GM21619 (cell line): Measurements from ENCODE around the gene VPS33A.
"Not testable (repeated sequence)": the region's sequence is repeated elsewhere in the genome, so short reads cannot be mapped to it uniquely, and the experiment has no call there.

Experiments
- ATAC-seq: cut with Tn5 transposase; IDR thresholded peaks from one replicate; pipeline ENCODE4 v1.9.1; 2021; ENCODE audit not compliant: unreplicated experiment

The VPS33A gene

DNA sequence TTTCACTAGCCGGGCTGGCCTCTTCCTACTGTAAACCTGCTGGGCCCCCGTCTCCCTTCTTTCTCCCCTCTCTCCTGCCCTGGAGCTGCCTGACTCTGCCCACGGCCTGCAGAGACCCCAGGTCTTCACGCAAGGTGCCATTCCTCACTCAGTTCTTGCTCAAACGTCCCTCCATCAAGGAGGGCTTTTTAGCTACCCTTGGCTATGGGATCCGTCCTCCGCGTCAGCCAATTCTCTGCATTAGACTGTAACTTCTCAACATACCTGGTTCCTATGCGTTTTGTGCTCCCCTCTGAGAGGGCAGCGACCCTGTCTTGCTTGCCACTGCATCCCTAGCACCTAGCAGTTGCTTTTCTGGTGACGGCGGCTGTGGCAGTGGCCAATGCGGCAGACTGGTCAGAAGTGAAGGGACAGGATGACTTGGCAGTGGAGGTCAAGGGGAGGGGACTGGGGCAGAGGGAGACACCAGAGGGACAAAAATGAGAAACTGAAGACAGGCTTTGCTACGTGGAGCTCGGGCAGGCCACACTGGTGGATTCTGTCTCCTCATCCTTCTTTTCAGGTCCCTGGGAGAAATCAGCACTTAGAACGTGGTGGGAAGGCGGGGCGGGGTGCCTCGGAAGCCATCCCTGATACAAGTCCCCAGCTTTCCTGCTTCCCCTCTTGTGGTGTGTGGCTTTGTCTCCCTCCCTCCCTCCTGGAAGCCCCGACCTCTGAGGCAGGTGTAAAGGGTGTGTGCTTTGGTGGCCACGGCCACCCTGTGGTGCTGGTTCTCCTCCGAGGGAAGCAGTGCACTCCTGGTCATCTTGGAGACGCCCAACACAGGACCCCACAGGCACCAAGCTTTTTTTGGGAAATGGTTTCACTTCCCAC is 61.0 kb downstream of the VPS33A start:
- ATAC-seq: no peak

DNA sequence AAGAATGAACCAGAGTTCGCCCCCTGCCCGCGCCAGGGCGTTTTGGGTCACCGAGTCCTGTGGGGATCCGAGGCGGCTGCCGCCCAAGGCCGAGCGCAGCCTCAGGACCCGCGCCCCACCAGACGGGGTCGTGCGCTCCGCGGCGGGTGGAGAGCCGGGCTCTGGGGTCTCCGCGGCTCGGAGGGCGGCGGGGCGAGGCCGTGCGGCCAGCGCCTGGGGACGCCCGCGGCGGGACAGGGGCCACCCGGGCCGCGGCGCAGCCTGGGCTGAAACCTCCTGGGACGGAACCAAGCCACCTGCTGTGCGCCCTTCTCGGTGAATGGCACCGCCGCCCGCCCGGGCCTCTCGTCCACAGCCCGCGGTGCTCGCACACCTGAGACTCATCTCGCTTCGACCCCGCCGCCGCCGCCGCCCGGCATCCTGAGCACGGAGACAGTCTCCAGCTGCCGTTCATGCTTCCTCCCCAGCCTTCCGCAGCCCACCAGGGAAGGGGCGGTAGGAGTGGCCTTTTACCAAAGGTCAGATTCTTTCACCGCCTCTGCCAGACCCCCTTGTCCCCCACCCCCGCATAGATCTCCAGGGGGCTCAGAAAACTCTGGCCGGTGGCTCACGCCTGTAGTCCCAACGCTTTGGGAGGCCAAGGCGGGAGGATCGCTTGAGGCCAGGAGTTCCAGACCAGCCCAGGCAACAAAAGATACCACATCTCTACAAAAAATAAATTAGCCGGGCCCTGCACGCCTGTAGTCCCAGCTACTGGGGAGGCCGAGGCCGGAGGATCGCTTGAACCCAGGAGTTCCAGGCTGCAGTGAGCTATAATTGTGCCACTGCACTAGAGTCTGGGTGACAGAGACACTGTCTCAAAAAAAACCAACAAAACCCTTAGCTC is 61.9 kb downstream of the VPS33A start:
- ATAC-seq: no peak

DNA sequence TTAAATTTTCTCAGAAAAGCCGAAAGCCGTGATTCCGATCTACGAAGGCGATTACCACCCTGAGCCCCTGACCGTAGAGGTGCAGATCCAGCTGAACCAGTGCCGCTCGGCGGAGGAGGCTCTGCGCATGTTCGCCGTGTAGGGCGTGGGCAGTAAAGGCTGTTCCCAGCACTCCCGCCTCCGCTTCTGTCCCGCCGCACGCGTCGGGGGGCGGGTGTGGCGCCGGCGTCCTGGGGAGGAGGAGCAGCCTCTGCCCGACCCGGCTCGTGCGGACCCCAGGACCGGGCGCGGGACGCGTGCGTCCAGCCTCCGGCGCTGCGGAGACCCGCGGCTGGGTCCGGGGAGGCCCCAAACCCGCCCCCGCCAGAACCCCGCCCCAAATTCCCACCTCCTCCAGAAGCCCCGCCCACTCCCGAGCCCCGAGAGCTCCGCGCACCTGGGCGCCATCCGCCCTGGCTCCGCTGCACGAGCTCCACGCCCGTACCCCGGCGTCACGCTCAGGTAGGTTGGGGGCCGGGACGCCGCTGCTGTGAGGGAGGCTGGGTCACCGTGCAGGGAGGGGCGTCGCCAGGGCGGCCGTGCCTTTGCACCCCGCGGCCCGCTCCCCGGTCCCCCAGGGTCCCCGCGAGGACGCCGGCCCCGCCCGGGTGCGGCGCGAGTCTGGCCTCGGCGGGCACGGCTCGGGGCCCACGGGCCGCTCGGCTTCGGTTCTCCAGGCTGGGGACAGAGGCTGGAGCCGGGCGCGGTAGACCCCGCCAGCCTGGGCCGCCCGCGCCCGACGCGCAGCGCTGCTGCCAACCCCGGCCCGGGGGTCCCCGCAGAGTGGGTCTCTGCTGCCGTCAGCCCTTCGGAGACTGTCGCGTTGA is 62.8 kb downstream of the VPS33A start, which contains the start of gene B3GNT4:
B3GNT4 (plus strand) TSS at position 409 of the 866 bp plus-strand sequence. CDS start 910 bp downstream, outside the sequence.
- no peak for ATAC-seq

DNA sequence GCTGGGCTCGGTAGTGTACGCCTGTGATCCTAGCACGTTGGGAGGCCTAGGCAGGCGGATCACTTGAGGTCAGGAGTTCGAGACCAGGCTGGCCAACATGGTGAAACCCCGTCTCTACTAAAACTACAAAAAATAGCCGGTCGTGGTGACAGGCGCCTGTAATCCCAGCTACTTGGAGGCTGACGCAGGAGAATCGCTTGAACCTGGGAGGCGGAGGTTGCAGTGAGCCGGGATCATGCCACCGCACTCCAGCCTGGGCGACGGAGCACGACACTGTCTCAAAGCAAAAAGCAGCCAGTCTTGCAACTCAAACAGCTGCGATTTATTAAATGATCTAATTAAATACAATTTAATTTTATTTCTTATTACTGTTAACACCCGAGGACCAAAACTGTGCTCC is 63.5 kb downstream of the VPS33A start:
- not testable (repeated sequence) for ATAC-seq

DNA sequence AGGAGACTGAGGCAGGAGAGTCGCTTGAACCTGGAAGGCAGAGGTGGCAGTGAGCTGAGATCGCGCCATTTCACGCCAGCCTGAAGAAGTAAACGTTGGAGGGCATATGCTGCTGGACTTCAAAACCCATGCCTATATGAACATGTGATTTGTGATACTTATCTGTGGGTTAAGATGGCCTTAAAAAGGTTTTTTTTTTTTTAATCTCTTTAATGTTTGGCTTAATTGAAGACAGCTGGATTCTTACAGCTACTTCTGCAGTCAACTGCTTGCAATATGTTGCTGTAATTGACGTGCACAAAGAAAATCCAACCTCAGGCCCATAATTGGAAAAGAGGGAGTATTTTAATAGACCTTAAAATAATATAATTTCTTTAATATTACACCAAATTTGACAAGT is 64.3 kb downstream of the VPS33A start:
- ATAC-seq: no peak

DNA sequence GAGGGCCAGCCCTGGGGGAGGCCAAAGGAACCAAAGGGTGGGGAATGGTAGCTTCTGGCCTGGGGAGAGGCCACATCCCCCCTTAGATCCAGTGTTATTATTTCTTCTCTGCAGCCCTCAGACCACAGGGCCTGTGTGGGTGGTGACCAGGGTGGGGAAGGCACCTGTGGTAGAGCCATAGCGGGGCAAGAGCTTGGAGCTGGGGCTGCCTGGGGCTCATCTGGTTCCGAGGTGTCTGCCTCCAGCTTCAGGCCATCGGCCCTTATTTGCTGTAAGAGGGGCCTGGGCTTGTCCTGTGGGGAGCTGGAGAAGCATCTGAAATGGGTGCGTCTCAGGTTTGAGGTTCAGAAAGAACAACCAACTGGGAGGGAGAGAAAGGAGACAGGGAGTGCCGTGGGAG is 64.9 kb downstream of the VPS33A start:
- no peak for ATAC-seq

DNA sequence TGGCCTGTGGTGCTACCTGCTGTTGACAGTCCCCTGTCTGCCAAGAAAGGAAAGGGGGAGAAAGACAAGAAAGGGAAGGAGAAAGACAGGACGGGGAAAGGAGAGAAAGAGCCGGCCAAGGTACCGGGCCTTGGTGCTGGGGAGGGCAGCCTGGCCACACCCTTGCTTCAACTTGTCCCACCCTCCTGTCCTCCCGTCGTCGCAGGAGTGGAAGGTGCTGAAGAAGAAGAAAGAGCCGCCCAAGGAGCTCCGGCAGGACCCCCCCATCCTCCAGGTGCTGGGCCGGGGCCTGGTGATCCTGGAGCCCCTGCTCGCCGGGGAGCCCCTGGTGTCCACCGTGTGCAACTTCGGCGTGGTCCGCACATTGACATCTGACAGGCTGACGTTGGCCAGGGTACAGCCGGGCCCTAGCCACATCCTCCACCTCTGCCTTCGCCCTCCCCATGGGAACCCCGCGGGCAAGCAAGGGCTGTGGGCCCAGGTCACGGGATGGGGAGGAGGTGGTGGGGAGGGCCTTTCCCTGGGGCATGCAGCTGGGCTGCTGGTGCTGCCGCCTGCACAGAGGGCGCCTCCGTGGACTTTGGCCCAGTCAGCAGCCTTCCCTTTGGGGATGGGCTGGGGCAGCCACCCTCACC is 65.6 kb downstream of the VPS33A start:
- ATAC-seq: no peak

DNA sequence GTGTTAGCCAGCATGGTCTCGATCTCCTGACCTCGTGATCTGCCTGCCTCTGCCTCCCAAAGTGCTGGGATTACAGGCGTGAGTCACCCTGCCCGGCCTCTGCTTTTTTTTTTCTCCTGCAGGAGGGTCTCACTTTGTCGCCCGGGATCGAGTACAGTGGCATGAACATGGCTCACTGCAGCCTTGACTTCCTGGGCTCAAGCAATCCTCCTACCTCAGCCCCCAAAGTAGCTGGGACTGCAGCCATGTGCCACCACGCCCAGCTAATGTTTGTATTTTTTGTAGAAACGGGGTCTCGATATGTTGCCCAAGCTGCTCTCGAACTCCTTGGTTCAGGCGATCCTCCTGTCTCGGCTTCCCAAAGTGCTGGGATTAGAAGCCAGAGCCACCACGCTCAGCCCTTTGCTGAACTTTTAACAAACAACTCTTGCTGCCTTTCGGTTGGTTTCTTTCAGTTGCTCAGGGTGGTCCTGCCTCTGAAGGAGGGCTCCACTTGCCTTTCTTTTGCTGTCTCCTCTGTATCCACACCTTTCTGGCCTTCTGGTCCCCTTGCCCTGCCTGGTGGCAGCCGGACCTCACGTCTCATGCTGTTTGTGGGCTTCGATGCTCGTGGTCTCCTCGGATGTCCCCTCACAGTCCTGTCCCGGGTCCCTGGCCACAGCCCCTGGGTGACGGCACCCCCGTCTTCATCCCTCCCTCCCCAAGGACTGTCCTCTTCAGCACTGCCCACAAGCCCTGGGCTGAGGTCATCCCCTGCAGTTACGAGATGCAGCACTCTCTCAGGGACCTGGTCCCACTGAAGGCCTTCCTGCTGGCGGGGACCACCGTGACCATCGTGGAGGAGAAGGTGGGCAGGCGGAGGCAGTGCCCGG is 66.6 kb downstream of the VPS33A start:
- ATAC-seq: no peak

DNA sequence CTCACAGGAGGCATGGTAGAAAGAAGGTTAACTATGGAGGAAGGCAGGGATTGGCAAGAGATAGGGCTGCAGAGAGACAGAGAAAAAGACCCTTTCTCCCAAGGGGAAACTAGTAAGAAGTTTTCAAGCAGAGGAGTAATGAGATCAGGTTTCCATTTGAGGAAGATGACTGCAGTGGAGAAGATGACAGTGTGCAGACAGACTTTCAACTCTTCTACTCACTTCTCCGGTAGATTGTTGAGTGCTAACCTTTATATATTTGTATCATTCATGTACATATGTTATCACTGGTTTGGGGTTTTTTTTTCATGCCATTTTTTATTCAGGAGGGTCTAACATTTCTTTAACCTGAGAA is 68.7 kb downstream of the VPS33A start:
- ATAC-seq: no peak

DNA sequence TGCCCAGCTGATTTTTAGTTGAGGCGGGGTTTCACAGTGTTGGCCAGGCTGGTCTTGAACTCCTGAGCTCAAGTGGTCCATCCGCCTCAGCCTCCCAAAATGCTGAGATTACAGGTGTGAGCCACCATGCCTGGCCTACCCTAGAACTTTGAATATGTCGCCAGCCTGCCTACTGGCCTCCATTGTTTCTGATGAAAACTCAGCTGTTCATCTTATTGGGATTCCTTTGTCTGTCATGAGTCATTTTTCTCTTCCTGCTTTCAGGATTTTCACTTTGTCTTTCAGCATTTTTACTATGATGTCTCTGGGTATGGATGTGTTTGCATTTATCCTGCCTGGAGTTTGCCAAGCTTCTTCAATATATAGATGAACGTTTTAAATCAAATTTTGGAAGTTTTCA is 70.9 kb downstream of the VPS33A start:
- ATAC-seq: no peak

DNA sequence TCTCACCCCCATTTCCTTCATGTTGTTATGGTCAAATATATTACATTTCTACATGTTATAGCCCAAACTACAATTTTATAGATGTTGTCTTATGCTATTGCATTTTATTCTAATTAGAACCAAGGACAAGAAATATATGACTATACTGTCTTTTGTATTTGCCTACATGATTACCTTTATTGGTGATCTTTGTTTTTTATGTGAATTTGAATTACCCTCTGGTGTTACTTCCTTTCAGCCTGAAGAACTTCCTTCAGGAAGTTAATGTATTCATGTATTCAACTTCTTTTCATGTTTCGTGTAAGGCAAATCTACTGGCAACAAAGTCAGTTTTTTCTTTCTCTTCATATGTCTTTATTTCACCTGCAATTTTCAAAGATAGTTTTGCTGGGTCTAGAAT is 71.5 kb downstream of the VPS33A start:
- ATAC-seq: no peak

DNA sequence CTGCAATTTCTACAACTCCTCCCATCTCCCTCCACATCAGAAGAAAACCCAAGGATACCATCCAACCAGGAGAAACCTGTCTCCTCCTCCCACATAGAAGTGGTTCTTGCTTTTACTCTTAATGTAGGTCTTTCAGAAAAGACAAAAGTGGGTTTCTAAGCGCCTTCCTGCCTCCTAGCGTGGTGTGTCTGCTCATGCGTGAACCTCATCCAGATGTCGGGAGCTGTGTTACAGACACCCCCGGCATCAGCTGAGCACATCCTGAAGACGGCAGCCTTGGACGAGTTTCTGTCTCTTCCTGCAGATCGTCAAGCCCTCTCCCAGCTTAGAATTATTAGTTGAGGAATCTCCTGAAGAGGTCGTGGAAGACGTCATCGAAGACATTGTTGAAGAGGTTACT is 73.9 kb downstream of the VPS33A start:
- no peak for ATAC-seq

DNA sequence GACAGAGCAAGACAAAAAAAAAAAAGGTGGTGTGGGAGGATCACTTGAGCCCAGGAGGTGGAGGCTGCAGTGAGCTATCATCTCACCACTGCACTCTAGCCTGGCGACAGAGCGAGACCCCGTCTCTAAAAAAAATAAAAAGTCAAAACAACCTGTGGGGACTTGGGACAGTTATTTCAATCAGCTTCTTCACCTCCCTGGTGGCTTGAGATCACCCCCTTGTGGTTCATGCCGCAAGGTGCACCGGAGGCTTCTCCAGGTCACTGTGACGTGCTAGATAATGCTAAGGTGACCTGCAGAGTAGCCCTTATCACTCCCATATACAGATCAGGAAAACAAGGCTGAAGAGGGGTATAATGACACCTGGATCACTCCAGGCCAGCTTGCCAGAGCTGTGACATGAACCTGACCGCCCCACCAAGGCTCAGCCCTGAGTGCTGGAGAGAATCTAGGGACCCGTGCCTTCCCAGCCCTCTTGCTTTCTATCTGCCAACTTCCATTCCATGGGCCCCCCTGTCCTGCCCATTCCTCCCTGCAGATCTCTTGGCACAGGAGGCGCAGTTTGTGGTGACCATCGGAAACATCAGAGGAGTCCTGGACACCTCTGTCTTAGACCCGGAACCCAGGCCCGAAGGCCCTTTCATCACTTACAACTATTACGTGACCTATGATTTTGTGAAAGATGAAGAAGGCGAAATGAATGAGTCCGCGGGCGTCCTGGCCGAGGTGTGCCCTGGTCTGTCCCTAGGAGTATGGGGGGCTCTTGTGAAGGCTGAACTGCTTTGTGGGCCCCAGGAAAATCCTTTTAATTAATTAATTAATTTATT is 75.2 kb downstream of the VPS33A start:
- no peak for ATAC-seq

DNA sequence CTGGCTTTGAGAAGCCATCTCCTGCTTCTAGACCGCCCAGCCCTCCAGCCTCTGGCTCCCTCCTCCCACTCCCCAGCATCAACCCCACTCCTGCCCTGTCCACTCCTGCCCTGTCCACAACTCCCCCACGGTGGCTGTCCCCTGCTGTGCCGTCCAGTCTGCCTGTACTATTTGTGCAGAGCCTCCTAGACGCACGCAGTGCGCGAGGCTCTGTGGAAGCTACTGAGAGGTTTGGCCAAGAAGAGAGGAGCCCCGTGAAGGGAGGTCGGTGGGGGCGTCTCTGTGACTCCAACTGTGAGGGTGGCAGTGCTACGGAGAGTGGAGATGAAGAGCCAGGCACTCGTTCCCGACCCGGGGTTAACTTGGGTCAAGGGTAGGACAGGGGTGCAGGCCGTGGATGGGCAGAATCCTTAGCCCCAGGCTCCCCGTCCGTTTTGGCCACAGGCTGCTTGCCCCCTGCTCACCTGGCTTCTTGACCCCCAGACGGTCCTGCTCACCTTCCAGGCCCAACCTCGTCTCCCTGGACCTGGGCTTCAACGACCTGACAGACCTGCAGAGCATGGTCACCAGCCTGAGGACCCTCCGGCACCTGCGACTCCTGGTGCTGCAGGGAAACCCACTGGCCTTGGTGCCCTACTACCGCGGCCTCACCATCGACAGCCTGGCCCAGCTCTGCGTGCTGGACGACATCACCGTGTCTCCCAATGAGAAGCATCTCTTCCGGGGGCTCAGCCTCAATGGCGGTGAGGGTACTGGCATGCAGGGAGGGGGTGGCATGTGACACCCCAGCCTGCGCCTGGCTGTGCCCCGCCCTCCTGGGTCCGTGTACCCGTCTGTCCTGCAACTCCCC is 76.4 kb downstream of the VPS33A start:
- ATAC-seq: no peak

DNA sequence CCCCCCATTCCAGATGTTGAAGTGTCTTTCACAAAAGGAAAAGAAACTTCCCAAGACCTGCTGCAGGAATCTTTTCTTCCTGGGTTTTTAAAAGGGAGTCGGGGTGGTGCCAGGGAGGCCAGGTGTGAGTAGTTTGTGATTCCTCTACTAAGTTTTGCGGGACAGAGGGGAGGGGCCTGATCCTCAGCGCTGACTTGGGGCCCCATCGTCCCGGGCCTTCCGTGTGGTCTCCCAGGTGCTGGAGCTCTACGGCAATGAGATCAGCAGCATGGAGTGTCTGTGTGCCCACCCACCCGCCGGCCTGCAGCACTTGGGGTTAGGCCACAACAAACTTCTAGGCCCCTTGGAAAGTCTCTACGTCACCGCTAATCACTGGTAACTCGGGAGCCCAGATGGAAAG is 78.8 kb downstream of the VPS33A start:
- no peak for ATAC-seq

DNA sequence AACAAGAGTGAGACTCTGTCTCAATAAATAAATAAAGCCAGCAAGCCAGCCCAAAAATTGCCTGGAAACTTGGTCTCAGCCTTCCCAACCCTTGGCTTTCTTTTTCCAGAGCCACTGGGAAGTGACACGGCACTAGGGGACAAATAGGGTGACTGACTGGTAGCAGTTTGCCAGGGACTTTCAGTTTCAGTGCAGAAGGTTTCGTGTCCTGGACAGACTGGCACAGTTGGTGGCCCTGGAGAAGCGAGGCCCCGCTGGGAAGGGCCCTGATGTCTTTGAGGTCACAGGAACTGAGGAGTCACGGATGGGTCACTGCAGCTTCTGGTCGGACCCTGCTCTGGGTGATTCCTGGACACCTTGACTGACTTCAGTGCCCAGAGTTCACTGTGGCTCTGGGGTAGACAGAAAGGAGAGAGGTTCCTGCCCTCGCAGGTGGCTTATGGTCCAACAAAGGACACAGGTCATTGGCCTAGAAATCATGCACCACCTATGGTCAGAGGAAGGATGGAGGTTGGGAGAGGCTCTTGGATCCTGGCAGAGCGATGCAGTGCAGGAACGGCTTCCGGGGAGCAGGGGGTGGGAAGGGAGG is 80.7 kb downstream of the VPS33A start:
- ATAC-seq: no peak

DNA sequence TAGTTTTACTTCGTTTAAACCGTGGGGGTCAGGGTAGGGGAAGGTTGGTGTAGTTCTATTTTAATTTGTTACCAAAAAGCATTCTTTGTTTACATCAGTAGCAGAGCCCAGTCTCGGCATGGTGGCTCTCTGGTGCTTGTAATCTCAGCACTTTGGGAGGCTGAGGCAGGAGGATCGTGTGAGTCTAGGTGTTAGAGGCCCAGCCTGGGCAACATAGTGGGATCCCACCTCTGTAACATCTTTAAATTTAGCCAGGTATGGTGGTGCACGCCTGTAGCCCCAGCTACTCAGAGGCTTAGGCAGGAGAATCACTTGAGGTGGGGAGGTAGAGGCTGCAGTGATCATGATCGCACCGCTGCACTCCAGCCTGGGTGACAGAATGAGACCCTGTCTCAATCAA is 81.2 kb downstream of the VPS33A start:
- no peak for ATAC-seq

DNA sequence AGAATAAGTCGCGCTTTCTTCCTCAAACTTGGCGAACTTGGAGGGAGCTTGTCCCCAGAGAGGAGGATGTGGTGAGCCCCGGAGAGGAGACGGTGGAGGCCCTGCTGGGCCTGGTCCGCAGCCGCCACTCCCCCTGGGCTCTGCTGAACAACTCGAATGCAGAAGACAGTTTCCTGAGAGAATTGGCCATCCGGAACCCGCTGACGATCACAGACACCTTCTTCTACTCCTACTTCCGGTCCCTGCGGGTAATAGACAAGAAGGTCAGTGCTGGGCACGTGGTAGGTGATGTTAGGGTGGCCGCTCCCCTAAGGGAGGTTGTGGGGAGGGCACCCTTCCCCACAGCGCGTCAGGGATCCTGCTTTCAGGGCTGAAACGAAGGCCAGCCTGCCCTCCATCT is 81.8 kb downstream of the VPS33A start:
- ATAC-seq: no peak
